Globus pallidus (tissue), 1 donor: ENCODE data around the gene ATP9A.
A peak's percentile ranks its signal among the peaks of the same experiment; 100 is the strongest.
"Not testable (repeated sequence)": the region's sequence is repeated elsewhere in the genome, so short reads cannot be mapped to it uniquely, and the experiment has no call there.

Experiments
- DNase-seq: peaks from one replicate; pipeline ENCODE4 v3.0.0-alpha.2; 2015; ENCODE audit warnings: low spot score

Gene ATP9A

GRCh38 chr20:51727872-51728271, 40.3 kb downstream of the ATP9A start:
- DNase-seq: no peak

- DNase-seq: no peak
Observed at GRCh38 chr20:51725584-51726176, 42.5 kb downstream of the ATP9A start.

GRCh38 chr20:51723026-51723425, 45.2 kb downstream of the ATP9A start:
- DNase-seq: not testable (repeated sequence)

- not testable (repeated sequence) for DNase-seq
Observed at GRCh38 chr20:51722246-51722645, 45.9 kb downstream of the ATP9A start.

- no peak for DNase-seq
Observed at GRCh38 chr20:51720854-51721253, 47.3 kb downstream of the ATP9A start.

GRCh38 chr20:51720384-51720783, 47.8 kb downstream of the ATP9A start:
- no peak for DNase-seq

- DNase-seq: no peak
Observed at GRCh38 chr20:51715856-51716185, 52.4 kb downstream of the ATP9A start.

- DNase-seq: no peak
Observed at GRCh38 chr20:51715163-51715855, 52.9 kb downstream of the ATP9A start.

- no peak for DNase-seq
Observed at GRCh38 chr20:51713213-51713598, 55.0 kb downstream of the ATP9A start.

GRCh38 chr20:51712501-51713212, 55.5 kb downstream of the ATP9A start:
- DNase-seq: no peak

GRCh38 chr20:51711426-51711825, 56.8 kb downstream of the ATP9A start:
- DNase-seq: no peak

GRCh38 chr20:51710361-51710894, 57.8 kb downstream of the ATP9A start:
- no peak for DNase-seq

GRCh38 chr20:51705400-51705799, 62.8 kb downstream of the ATP9A start:
- no peak for DNase-seq

GRCh38 chr20:51703400-51704287, 64.5 kb downstream of the ATP9A start:
- no peak for DNase-seq

GRCh38 chr20:51702556-51702955, 65.6 kb downstream of the ATP9A start:
- DNase-seq: no peak

GRCh38 chr20:51700809-51701285, 67.3 kb downstream of the ATP9A start:
- DNase-seq: peak; percentile 31

GRCh38 chr20:51698252-51698651, 69.9 kb downstream of the ATP9A start:
- DNase-seq: no peak

- no peak for DNase-seq
Observed at GRCh38 chr20:51697096-51697826, 70.9 kb downstream of the ATP9A start.

GRCh38 chr20:51696304-51697071, 71.7 kb downstream of the ATP9A start:
- DNase-seq: no peak

- no peak for DNase-seq
Observed at GRCh38 chr20:51695574-51696303, 72.5 kb downstream of the ATP9A start.
